ENCODE results near the gene FBN3.

DNA sequence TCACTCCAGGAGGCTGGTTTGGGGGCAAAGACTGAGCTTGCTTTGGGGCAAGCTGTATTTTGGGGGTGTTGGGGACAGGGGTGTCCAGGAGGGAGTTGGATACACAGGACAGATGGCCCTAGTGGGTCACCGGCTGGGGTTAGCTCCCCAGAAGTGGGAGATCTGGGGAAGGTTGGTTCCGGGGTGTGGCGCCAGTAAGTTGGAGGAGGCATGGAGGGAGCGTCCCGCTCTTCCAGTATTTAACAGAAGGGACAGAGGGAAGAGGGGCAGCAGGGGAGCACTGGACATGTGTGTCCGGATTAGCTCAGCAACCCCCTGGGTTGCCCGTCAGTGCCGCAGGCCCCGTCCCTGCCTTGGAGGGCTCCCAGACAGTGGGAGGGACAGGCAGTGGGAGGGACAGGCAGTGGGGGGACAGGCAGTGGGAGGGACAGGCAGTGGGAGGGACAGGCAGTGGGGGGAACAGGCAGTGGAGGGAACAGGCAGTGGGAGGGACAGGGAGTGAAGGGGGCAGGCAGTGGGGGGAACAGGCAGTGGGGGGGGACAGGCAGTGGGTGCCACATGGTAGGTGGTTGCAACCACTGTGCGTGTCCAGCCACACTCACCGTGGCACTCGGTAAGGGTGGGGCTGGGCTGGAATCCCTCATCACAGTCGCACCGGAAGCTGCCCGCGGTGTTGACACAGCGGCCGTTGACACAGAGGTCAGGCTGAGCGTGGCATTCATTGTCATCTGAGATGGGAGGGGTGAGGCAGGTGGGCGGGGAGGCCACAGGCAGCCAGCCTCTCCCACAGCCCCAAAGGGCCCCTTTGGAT lies 63.6 kb downstream of the FBN3 start:
- TF ChIP-seq, protein P1, sequence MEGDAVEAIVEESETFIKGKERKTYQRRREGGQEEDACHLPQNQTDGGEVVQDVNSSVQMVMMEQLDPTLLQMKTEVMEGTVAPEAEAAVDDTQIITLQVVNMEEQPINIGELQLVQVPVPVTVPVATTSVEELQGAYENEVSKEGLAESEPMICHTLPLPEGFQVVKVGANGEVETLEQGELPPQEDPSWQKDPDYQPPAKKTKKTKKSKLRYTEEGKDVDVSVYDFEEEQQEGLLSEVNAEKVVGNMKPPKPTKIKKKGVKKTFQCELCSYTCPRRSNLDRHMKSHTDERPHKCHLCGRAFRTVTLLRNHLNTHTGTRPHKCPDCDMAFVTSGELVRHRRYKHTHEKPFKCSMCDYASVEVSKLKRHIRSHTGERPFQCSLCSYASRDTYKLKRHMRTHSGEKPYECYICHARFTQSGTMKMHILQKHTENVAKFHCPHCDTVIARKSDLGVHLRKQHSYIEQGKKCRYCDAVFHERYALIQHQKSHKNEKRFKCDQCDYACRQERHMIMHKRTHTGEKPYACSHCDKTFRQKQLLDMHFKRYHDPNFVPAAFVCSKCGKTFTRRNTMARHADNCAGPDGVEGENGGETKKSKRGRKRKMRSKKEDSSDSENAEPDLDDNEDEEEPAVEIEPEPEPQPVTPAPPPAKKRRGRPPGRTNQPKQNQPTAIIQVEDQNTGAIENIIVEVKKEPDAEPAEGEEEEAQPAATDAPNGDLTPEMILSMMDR (conservative IDR thresholded peaks at IDR 0.05 in 1 of 2, IDR thresholded peaks at IDR 0.05 in 1 of 2; ENCODE audit: extremely low read depth in 1 of 2, insufficient read depth in 1 of 2, low read depth in 1 of 2, low read length in 2 of 2), result no peak
- TF ChIP-seq EZH2 (IDR thresholded peaks at IDR 0.05; ENCODE audit: borderline replicate concordance, low read length), result no peak

Data from mammary epithelial cell (primary cell).